Right renal cortex interstitium (tissue), 3 donors: ENCODE results near the gene PCDH8. TPM values are rescaled to one million over a fixed set of nuclear protein-coding genes. Genes with fewer than 3 reads are reported as not detected.

ENCODE experiments used
- DNase-seq, 3 donors: peaks; one replicate each; pipeline ENCODE4 v3.0.0-alpha.2; 2013; ENCODE audit warnings: low read depth in 3 of 3, low spot score in 2 of 3
- polyA plus RNA-seq, 3 donors: library from polyadenylated mRNA; unstranded; fragments of 120-200 nt; gene quantifications; one replicate each; pipeline ENCODE4 v1.2.1, GENCODE V29; 2013; ENCODE audit not compliant: insufficient read length in 3 of 3

The PCDH8 gene
- polyA plus RNA-seq, 3 donors = 0.03 to 0.14 TPM; not detected in 1

DNA sequence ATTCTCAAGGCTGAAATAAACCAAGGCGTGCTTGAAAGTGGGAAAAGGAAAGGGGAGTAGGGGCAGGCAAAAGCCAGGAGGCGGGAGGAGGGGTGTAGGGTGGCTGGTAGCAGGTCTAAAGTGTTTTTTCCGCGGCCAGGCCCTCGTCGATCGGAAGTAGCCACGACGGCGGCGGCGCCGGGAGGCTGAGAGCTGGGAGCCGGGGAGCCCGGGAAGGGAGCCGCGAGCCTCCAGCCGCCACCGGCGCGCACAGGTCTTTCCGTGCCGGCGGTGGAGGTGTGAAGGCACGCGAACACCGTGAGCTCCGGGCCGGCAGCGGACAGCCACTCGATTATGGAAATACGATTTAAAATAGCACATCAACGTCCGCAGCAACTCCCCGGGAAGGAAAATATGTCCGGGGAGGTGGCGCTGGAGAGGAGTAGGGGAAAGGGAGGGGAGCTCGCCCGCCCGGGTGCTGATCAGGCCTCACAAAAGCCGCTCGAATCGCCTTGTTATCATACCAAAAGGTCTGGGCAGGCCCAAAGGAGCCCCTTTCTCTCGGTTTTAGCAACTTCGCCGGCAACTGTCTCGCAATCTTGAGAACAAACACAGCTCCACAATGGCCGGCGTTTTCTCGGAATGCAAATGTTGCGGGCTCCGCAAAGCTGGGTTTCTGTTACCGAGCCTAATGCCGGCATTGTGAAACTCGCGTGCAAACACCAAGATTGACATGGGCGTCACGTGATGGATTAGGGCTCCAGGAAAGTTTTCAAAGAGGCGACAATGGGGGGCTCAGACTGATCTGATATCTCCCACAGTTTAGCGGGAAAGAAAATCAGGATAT is 2.9 kb upstream of the PCDH8 start:
- no peak for DNase-seq

GRCh38 chr13:52850396-52851136 is 2.1 kb upstream of the PCDH8 start:
- DNase-seq = peak in 2 of 3 donors; percentile 61 to 72

- no peak for DNase-seq
These were observed 1.6 kb upstream of the PCDH8 start for GRCh38 chr13:52850072-52850395.

DNA sequence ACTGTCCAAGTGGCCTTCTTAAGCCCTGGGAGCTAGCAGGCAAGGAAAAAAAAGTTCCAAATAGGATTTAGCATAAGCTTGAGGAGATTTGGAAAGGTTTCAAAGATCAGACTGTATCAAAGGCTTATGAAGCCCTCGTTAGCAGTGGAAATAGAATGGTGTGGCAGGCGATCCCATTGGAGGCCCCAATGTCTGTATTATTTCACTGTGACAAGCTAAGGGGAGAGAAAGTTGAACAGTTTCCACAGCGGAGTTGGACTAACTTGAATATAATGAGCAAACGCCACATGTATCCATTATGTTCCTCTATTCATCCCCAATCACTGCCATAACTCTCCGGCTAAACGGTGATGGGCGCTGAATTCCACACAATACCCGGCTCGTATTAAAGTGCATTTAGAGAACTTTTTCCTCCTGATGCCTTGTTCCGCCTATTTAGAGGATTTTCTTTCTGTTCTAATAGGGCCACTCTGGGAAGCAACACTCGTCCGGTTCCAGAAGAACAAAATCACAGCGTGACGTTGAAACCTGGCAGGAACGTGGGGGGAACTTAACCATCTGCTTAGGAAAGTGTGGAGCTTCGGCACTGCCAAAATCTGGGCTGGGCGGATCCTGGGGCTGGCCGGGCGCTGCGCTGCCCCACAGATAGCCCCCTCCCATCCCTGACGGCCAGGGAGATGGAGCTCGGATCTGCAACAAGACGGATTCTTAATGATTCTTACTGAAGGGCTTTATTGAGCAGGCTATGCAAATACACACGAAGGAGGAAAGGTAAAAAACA is 1.0 kb upstream of the PCDH8 start:
- no peak for DNase-seq

- DNase-seq = no peak
These were observed 583 bp downstream of the PCDH8 start for GRCh38 chr13:52847682-52848432.

- no peak for DNase-seq
These were observed 1.1 kb downstream of the PCDH8 start for GRCh38 chr13:52847322-52847681.

- DNase-seq = peak in 1 of 3 donors; percentile 68
These were observed 1.7 kb downstream of the PCDH8 start for GRCh38 chr13:52846567-52847321.

DNA sequence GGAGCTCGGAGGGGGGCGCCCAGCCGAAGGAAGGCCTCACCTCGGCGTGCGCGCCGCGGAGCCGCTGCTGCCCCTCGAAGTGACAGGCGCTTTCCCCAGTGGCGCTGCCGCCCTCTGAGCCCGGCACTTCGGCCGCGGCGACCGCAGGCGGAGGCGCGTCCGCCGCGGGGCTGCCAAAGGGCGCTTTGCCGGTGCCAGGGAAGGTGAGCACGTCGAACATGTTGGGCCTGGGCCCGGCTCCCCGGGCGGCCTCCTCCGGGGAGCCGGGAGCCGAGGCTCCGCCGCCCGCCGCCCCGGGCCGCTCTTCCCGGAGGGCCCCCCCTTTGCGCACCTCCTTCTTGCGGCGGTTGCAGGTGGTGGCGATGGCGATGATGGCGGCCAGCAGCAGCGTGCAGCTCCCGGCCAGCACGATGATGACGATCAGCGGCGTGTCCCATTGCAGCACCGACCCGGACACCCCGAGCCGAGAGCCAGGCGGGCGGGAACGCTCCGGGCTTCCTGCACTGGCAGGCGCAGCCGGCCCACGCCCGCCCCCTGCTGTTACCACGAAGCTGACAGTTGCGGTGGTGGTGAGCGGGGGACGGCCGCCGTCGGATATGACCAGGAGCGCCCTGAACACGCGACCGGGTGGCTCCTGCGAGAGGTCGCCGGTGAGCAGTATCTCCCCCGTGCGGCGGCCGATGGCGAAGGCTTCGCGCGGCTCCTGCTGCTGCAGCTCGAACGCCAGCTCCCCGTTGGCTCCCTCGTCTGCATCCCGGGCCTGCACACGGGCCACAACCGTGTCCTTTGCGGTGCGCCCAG is 2.5 kb downstream of the PCDH8 start:
- DNase-seq = no peak

GRCh38 chr13:52845334-52845761 is 3.1 kb downstream of the PCDH8 start:
- DNase-seq = no peak

DNA sequence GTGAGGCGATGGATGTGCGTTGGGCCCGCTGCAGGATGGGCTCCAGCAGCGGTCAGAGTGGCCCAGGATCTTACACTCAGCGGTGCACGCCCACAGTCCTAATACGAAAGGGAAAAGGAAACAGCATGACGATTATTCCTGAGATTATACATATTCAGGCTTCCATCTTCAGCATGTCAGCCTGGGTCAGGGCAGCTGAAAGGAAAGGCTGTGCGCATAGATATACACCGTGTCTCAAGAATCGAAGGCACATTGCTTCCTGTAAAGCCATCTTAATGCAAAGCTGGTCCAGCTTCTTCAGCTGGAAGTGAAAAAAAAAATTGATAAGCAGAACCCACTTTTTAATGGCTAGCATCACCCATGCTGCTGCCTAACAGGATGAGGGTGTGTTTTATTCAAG is 3.6 kb downstream of the PCDH8 start:
- DNase-seq = no peak

- no peak for DNase-seq
These were observed 6.0 kb downstream of the PCDH8 start for GRCh38 chr13:52842441-52842840.

- DNase-seq = no peak
These were observed 8.4 kb downstream of the PCDH8 start for GRCh38 chr13:52840066-52840465.

- no peak for DNase-seq
These were observed 9.9 kb downstream of the PCDH8 start for GRCh38 chr13:52838433-52839107.

- DNase-seq = no peak
These were observed 10.6 kb downstream of the PCDH8 start for GRCh38 chr13:52837850-52838249.

- no peak for DNase-seq
These were observed 13.2 kb downstream of the PCDH8 start for GRCh38 chr13:52835071-52835839.

DNA sequence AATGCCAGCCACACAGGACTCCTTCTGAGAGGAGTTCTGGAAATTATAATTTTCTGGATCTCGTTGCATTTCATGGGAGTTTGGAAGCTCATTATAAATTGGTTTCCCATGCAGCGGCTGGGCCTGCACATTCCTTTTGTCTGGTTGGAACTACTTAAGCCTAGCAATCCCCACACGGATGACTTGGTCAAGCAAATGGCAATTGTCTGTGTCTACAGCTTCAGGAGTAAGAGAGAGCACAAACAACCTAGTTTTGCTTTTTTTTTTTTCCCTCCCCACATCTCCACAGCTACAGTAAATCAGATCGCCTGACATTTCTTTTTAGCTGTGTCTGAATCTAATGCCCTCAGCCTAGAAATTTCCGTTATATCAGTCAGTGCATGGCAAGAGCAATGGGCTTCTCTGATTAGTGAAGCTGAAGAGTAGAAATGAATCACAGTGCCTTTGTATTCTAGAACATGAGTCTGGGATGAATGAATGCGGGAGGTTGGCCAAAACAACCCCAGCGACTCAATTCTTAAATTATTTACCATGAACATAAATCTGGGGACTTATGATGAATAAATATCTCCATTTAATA is 15.1 kb downstream of the PCDH8 start:
- DNase-seq = no peak

GRCh38 chr13:52832313-52832712 is 16.1 kb downstream of the PCDH8 start:
- no peak for DNase-seq
